Immature natural killer cell (primary cell): ENCODE measurements around the gene TNFRSF4. TPM values are rescaled to one million over a fixed set of nuclear protein-coding genes. Genes with fewer than 3 reads are reported as not detected.
"Not testable (repeated sequence)": the region's sequence is repeated elsewhere in the genome, so short reads cannot be mapped to it uniquely, and the experiment has no call there.

Experiments
- DNase-seq, 3 donors: peaks; one replicate each; pipeline ENCODE4 v3.0.0; 2022; ENCODE audit warnings: mixed read lengths in 1 of 3
- H3K27ac Mint-ChIP-seq, 6 donors: one replicate each; pipeline ENCODE4 v1.8.0; 2020; ENCODE audit warnings: mixed read lengths in 6 of 6, mild to moderate bottlenecking in 5 of 6, inconsistent platforms in 4 of 6, moderate library complexity in 3 of 6
- H3K27me3 Mint-ChIP-seq, 3 donors: one replicate each; pipeline ENCODE4 v1.8.0; 2020 to 2021; ENCODE audit warnings: low read depth in 3 of 3, mild to moderate bottlenecking in 3 of 3, mixed read lengths in 3 of 3, moderate library complexity in 3 of 3, inconsistent platforms in 1 of 3
- H3K36me3 Mint-ChIP-seq, 3 donors: one replicate each; pipeline ENCODE4 v1.8.0; 2020; ENCODE audit warnings: mixed read lengths in 3 of 3, inconsistent platforms in 2 of 3, mild to moderate bottlenecking in 2 of 3
- H3K4me1 Mint-ChIP-seq, 2 donors: one replicate each; pipeline ENCODE4 v1.8.0; 2020; ENCODE audit warnings: inconsistent platforms in 2 of 2, mild to moderate bottlenecking in 2 of 2, mixed read lengths in 2 of 2, moderate library complexity in 1 of 2
- H3K4me3 Mint-ChIP-seq, 5 donors: one replicate each; pipeline ENCODE4 v1.8.0; 2020; ENCODE audit warnings: mild to moderate bottlenecking in 5 of 5, mixed read lengths in 5 of 5, inconsistent platforms in 3 of 5, moderate library complexity in 3 of 5
- H3K9me3 Mint-ChIP-seq, 6 donors: one replicate each; pipeline ENCODE4 v1.8.0; 2020; ENCODE audit warnings: mild to moderate bottlenecking in 6 of 6, mixed read lengths in 6 of 6, inconsistent platforms in 4 of 6, moderate library complexity in 3 of 6
- polyA plus RNA-seq, 3 donors: library from polyadenylated mRNA; unstranded; fragments of 300-500 nt; fragmentation: Illumina TruSeq; gene quantifications; one replicate each; pipeline ENCODE4 v1.2.3, GENCODE V29; 2021

TNFRSF4 gene
- polyA plus RNA-seq, 3 donors from 2014 or later, result 7.6 to 16.3 (median 12.1) TPM

DNA sequence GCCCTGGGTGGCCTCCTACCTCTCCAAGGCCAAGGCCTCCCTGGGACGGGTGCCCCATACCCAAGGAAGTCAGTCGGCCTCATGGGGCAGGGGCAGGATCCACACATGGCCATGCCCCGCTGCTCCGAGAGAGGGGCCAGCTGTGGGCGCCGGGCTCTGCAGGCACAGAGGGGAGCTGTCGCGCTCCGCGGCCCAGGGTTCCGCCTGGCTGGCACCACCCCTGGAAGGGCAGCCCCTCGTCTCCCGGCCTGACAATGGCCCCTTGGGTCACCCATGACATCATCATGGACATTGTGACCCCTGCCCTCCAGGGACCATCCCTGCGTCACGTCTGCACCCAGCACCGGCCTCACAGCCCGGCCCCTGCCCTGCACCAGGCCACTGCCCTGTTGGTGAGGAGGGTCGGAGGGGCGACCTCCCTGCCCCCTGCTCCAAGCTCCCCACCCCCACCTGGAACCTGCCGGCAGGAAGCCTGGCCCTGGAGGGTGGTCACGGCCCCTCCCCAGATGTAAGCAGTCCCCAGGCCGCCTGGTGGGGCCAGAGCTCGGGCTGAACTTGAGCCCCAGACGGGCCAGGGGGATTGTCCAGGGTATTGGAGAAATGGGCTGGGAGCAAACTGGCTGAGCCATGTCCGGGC is 34.5 kb downstream of the TNFRSF4 start:
- peaks cover 0 to 4% (median 0%) of the 10 kb centered on the region in 3 donors for H3K36me3 Mint-ChIP-seq
- no peak for DNase-seq
- H3K4me3 Mint-ChIP-seq, result no peak overlapping the region
- peaks cover under 1 to 8% (median 4%) of the 10 kb centered on the region in 3 donors for H3K27me3 Mint-ChIP-seq
- no peaks in the 10 kb centered on the region for H3K9me3 Mint-ChIP-seq
- H3K27ac Mint-ChIP-seq, result no peak overlapping the region
- peaks cover 5 to 8% of the 10 kb centered on the region in 2 donors for H3K4me1 Mint-ChIP-seq

DNA sequence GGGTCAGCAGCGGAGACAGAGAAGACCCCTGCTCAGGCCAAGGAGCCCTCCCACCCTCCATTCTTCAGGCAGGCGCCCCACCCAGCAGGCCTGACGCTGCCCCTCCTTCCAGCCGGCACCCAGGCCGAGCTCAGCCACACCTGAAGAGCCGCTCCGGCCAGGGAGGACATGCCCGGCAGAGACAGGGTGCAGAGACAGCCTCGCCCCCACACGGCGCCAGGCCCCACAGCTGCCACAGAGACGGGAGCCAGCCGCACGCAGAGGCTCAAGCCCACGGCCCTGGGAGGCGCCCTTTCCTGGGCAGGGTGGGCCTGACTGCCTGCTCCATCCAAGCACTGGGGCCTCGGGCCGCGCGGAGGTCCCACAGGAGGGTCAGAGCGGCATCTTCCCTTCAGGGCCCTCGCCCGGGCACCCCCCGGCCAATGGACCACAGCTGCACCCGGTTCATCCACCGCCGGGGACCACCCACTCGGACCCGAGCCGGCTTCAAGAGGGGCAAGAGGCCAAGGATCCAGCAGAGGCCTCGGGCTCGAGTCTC is 35.1 kb downstream of the TNFRSF4 start:
- Mint-ChIP-seq H3K36me3 (peaks cover 0 to 4% (median 0%) of the 10 kb centered on the region in 3 donors), H3K9me3 (no peaks in the 10 kb centered on the region)

DNA sequence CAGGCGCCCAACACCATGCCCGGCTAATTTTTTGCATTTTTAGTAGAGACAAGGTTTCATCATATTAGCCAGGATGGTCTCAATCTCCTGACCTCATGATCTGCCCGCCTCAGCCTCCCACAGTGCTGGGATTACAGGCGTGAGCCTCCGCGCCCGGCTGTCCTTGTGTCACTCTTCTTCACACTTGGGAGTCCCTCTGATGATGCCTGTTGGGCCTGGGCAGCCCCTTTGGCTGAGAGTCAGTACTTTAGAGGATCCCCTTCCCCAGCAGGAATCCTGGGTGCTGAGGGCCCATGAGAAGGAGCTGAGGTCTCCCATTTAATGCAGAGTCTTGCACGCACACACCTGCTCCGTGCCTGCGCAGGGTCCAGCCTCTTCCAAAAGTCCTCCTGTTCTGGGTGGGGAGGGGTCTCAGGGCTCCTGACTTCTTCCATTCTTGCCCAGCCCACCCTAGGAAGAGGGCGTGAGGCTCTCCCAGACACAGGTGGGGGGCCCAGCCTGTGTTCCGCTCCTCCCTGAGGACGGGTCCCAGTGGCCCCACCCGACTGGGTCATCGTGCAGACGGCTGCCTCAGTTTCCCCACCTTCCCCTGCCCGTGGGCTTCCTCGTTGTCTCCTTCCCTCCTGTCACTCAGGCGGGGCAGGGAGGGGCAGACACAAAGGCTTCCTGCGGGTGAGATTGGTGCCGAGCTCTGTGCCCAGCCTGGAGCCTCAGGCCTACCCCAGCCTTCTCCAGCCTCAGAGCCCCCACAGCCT is 36.3 kb downstream of the TNFRSF4 start:
- H3K4me1 Mint-ChIP-seq, result peaks cover 5 to 11% of the 10 kb centered on the region in 2 donors
- H3K36me3 Mint-ChIP-seq, result peaks cover 0 to 4% (median 0%) of the 10 kb centered on the region in 3 donors
- no peak for DNase-seq
- H3K4me3 Mint-ChIP-seq, result no peak overlapping the region
- peaks cover 4 to 8% (median 5%) of the 10 kb centered on the region in 3 donors for H3K27me3 Mint-ChIP-seq
- no peaks in the 10 kb centered on the region for H3K9me3 Mint-ChIP-seq
- H3K27ac Mint-ChIP-seq, result no peak overlapping the region

More for the DNA sequence above, 35.1 kb downstream of the TNFRSF4 start:
- DNase-seq, result no peak
- H3K27ac Mint-ChIP-seq, result no peak overlapping the region
- peaks cover 5 to 10% of the 10 kb centered on the region in 2 donors for H3K4me1 Mint-ChIP-seq
- H3K27me3 Mint-ChIP-seq, result peaks cover 2 to 8% (median 4%) of the 10 kb centered on the region in 3 donors
- H3K4me3 Mint-ChIP-seq, result no peak overlapping the region

DNA sequence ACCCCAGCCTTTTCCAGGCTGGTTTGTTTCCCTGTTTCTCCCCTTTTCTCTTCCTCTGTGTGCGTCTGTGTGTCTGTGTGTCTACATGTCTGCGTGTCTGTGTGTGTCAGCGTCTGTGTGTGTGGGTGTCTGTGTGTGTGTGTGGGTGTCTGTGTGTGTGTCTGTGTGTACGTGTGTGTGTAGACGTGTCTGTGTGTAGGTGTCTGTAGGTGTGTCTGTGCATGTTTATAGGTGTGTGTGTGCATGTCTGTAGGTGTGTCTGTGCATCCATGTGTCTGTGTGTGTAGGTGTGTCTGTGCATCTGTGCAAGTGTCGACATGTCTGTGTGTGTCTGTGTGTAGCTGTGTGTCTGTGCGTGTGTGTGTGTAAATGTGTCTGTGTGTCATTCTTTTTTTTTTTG is 37.0 kb downstream of the TNFRSF4 start:
- peaks cover 4 to 9% (median 9%) of the 10 kb centered on the region in 3 donors for H3K27me3 Mint-ChIP-seq
- peak overlapping the region in 1 of 6 donors; percentile 19 for H3K27ac Mint-ChIP-seq
- peaks cover 5 to 12% of the 10 kb centered on the region in 2 donors for H3K4me1 Mint-ChIP-seq
- H3K4me3 Mint-ChIP-seq, result no peak overlapping the region
- H3K36me3 Mint-ChIP-seq, result peaks cover 0 to 4% (median 0%) of the 10 kb centered on the region in 3 donors
- DNase-seq, result no peak
- H3K9me3 Mint-ChIP-seq, result no peaks in the 10 kb centered on the region

DNA sequence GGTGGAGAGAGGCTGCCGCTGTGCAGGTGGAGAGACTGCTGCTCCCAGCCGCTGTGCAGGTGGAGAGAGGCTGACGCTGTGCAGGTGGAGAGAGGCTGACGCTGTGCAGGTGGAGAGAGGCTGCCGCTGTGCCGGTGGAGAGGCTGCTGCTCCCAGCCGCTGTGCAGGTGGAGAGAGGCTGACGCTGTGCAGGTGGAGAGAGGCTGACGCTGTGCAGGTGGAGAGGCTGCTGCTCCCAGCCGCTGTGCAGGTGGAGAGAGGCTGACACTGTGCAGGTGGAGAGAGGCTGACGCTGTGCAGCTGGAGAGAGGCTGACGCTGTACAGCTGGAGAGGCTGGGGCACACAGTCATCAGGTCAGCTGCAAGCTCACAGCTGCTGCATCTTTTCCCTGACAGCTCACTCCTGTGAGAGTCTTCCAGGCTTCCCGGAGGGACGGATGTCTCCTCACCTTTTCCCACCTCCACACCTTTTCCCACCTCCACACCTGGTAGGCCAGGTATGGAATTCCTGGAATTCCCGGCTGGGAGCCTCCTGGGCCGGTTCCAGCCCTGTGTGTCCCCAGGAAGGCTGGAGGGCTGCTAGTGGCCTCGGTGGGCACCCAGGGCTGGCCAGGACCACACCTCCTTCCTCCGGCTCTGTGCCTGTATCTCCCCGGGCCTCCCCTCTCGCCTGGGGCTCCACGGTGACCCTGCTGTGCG is 37.7 kb downstream of the TNFRSF4 start:
- not testable (repeated sequence) for H3K4me3 Mint-ChIP-seq, H3K9me3 Mint-ChIP-seq, H3K27me3 Mint-ChIP-seq, DNase-seq, H3K36me3 Mint-ChIP-seq, H3K4me1 Mint-ChIP-seq
- peak overlapping the region in 1 of 6 donors; percentile 6 for H3K27ac Mint-ChIP-seq

DNA sequence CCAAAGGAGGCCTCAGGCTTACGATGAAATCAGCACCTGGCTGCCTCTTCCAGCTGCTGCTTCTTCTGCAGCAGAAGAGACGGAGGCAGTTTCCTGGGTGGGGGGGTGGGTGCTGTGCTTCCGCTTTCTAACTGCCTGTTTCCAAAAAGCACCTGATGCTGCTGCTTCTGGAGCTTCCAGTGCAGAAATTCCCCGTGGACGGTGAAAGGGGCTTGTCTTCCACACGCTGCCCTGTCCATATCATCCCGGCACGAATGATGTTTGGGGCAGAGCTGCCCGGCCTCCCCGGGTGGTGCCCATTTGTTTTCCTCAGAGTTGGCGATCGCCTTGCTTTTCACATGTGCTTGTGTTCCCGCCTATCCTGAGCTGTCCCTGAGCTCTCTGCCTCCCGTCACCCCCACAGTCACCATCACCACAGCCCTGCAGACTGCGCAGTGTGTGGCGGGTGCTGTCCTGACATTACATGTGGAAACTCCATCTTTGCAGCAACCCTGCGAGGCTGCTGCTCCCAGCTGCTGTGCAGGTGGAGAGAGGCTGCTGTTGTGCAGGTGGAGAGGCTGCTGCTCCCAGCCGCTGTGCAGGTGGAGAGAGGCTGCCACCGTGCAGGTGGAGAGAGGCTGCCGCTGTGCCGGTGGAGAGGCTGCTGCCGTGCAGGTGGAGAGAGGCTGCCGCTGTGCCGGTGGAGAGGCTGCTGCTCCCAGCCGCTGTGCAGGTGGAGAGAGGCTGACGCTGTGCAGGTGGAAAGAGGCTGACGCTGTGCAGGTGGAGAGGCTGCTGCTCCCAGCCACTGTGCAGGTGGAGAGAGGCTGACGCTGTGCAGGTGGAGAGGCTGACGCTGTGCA is 38.5 kb downstream of the TNFRSF4 start:
- Mint-ChIP-seq H3K27ac (no peak overlapping the region), H3K4me3 (no peak overlapping the region), H3K9me3 (no peaks in the 10 kb centered on the region), H3K36me3 (peaks cover 0 to 4% (median 0%) of the 10 kb centered on the region in 3 donors), H3K27me3 (peaks cover 0 to 10% (median 9%) of the 10 kb centered on the region in 3 donors), H3K4me1 (peaks cover 0 to 7% of the 10 kb centered on the region in 2 donors)
- no peak for DNase-seq

DNA sequence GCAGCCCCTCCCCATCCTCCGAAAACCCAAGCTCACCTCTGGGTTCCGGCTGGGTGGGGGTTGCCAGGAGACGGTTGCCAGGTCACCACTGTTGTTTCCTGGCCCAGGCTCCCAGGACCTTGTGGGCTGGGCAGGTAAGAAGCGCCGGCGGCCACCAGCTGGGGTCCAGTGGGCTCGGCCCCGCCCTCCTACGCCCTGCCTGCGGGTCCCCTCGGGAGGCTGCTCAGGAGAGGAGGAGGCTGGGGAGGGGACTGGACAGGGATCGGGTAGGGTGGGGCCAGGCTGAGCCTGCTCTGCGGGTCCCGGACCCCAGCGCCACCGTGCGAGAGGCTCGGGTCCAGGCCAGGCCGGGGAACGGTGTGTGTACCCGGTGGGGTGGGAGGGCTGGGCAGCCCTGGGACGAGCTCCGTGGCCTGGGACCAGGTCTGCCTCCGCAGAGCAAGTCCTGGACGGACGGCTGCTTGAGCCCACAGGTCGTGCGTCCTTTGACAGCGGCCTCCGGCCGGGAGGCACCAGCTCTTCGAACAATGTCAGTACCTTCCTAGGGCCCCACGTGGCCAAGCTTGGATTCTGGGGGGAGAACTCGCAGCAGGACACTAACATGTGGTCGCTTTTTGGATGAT is 40.0 kb downstream of the TNFRSF4 start, which contains the start of gene TTLL10:
TTLL10 (plus strand) TSS at position 88 of the 623 bp plus-strand sequence. CDS start 5,336 bp downstream, outside the sequence.
- Mint-ChIP-seq H3K9me3 (no peaks in the 10 kb centered on the region), H3K36me3 (peaks cover 0 to 4% (median 0%) of the 10 kb centered on the region in 3 donors), H3K27ac (peak within 1 kb of the TSS in 1 of 6 donors; percentile 17), H3K4me3 (peak within 1 kb of the TSS in 1 of 5 donors; percentile 27), H3K4me1 (peaks cover 0 to 7% of the 10 kb centered on the region in 2 donors), H3K27me3 (peaks cover 0 to 14% (median 11%) of the 10 kb centered on the region in 3 donors)
- peak; percentile 54 to 68 (median 65) for DNase-seq

DNA sequence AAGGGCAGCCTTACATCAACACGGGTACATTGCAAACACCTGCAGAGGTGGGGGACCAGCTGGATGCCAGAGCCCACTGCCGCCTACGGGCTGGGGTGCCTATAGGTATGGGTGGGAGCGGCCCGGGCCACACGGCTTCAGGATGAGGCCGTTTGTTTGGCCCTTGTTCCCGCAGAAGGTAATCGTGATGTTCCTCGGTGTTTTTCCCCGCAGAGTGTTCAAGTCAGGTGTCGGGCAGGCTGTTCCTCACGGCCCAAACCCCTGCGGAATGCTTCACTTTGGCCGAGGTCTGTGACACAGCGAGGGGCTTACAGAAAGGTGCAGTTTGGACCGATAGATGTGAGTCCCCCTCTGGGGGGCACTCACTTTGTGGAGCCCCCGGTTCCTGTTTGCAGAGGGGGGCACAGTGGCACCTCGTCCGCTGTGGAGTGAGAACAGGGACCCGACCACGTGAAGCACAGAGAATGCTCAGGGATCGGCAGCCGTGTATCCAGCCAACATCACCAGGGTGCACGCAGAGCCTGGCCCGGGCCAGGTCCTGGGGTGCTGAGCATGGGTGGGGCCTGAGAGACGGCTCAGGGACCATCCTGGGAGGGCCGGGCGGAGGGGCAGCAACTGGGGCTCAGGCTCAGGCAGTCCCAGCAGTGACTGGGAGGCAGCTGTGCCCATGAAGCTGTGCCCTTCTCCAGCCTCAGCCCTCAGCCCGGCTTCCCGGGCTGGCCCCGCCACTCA is 40.7 kb downstream of the TNFRSF4 start:
- Mint-ChIP-seq H3K27me3 (peaks cover 0 to 14% (median 11%) of the 10 kb centered on the region in 3 donors), H3K9me3 (no peaks in the 10 kb centered on the region), H3K27ac (peak overlapping the region in 1 of 6 donors; percentile 17), H3K36me3 (peaks cover 0 to 4% (median 0%) of the 10 kb centered on the region in 3 donors), H3K4me1 (peaks cover 0 to 7% of the 10 kb centered on the region in 2 donors), H3K4me3 (no peak overlapping the region)
- no peak for DNase-seq

DNA sequence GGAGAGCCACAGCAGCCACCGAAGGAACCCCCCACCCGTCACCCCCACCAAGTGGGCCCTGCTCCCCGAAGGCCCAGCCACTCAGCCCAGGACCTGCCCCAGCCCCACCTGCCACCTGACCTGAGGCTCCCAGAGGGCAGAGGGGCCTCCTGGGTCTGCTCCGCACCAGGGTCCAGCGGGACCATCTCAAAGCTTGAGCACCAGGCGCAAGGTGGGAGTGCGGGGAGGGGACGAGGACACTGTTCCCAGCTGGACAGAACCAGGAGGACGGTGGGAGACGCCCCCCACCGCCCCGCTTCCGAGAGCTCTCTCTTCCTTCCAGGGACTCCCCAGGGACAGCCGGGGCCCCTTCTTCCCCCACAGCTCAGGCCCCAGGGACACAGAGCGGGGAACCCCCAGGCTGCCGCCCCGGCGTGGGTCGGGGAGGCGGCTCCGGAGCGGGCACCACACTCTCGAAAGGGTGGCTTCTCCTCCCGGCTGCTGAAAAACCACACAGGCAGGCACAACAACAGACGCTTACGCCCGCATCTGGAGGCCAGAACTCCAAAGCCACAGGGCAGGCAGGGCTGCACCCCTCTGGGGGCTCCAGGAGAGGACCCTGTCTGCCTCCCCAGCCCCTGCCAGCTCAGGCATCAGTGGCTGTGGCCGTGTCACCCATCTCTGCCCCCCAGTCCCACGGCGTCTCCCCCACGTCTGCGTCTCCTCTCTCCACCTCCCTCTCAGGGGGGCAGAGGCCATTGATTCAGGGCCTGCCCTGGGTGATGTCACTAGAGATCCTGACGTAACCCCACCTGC is 42.2 kb downstream of the TNFRSF4 start:
- Mint-ChIP-seq H3K4me3 (peak overlapping the region in 1 of 5 donors; percentile 33), H3K4me1 (peaks cover 0 to 7% of the 10 kb centered on the region in 2 donors), H3K27ac (peak overlapping the region in 3 of 6 donors; percentile 10 to 65 (median 48)), H3K9me3 (no peaks in the 10 kb centered on the region), H3K36me3 (peaks cover 0 to under 1% (median 0%) of the 10 kb centered on the region in 3 donors), H3K27me3 (peaks cover 0 to 14% (median 11%) of the 10 kb centered on the region in 3 donors)
- peak; percentile 20 to 26 (median 20) for DNase-seq

DNA sequence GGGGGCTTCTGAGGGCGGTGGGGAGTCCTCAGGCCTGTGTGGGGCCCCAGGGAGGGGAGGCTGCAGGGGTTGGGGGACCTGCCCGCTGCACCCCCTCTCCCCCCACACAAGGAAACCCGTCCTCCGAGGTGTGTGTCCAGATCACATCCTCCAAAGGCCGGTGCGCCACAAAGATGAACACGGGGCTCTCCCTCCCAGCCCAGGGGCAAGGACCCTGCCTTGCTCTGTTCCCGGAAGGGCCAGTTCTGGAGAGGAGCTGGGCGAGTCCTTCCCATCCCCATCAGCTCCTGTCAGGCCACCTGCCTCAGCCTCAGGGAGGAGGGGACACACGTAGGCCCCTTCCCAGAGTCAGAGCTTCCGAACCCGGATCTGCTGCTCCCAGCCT is 42.8 kb downstream of the TNFRSF4 start:
- Mint-ChIP-seq H3K4me3 (no peak overlapping the region), H3K9me3 (no peaks in the 10 kb centered on the region), H3K27me3 (peaks cover 0 to 14% (median 10%) of the 10 kb centered on the region in 3 donors), H3K36me3 (no peaks in the 10 kb centered on the region), H3K27ac (no peak overlapping the region), H3K4me1 (peaks cover 1 to 8% of the 10 kb centered on the region in 2 donors)
- DNase-seq, result no peak
